KMS-11 (cell line): ENCODE results near the gene AK9.
A peak's percentile ranks its signal among the peaks of the same experiment; 100 is the strongest.
"Not testable (repeated sequence)": the region's sequence is repeated elsewhere in the genome, so short reads cannot be mapped to it uniquely, and the experiment has no call there.

Experiments used
- H2AFZ ChIP-seq: fragments of 200-600 bp; sonication (generic); 2 replicates; pipeline ENCODE4 v1.6.1; 2016; ENCODE audit warnings: antibody characterized with exemption, mixed run types, low read depth
- H3K27ac ChIP-seq: fragments of 200-600 bp; sonication (generic); 2 replicates; pipeline ENCODE4 v1.6.1; 2016; ENCODE audit warnings: mild to moderate bottlenecking, mixed run types
- H3K27me3 ChIP-seq: fragments of 200-600 bp; sonication (generic); 2 replicates; pipeline ENCODE4 v1.6.1; 2017; ENCODE audit warnings: mild to moderate bottlenecking, low read depth, mixed run types, moderate library complexity; ENCODE audit not compliant: insufficient read depth
- H3K36me3 ChIP-seq: fragments of 200-600 bp; sonication (generic); 2 replicates; pipeline ENCODE4 v1.6.1; 2017; ENCODE audit warnings: mild to moderate bottlenecking, mixed run types; ENCODE audit not compliant: insufficient read depth
- H3K4me1 ChIP-seq: fragments of 200-600 bp; sonication (generic); 2 replicates; pipeline ENCODE4 v1.6.1; 2016; ENCODE audit warnings: mild to moderate bottlenecking, low read depth, mixed run types; ENCODE audit not compliant: poor library complexity, severe bottlenecking
- H3K4me2 ChIP-seq: fragments of 200-600 bp; sonication (generic); 2 replicates; pipeline ENCODE4 v1.7.0; 2016; ENCODE audit warnings: mild to moderate bottlenecking, mixed run types
- H3K4me3 ChIP-seq: fragments of 200-600 bp; sonication (generic); IDR thresholded peaks from 2 replicates; pipeline ENCODE4 v1.6.1; 2017; ENCODE audit warnings: low read depth, low read length, mixed read lengths; ENCODE audit not compliant: insufficient read depth
- H3K79me2 ChIP-seq: fragments of 200-600 bp; sonication (generic); 2 replicates; pipeline ENCODE4 v1.6.1; 2016; ENCODE audit warnings: low read depth, mixed run types; ENCODE audit not compliant: insufficient read depth
- H3K9ac ChIP-seq: fragments of 200-600 bp; sonication (generic); 2 replicates; pipeline ENCODE4 v1.6.1; 2016; ENCODE audit warnings: mild to moderate bottlenecking, mixed run types
- H4K20me1 ChIP-seq: fragments of 200-600 bp; sonication (generic); 2 replicates; pipeline ENCODE4 v1.6.1; 2016; ENCODE audit warnings: mild to moderate bottlenecking, mixed run types; ENCODE audit not compliant: insufficient read depth
- CTCF ChIP-seq: fragments of 200-600 bp; sonication (generic); conservative IDR thresholded peaks from 2 replicates; pipeline ENCODE4 v1.6.1; 2017; ENCODE audit warnings: low read depth, mild to moderate bottlenecking, antibody characterized with exemption, low read length, moderate library complexity, mixed read lengths

Gene AK9

GRCh38 chr6:109523478-109523877, 167.5 kb downstream of the AK9 start:
- no peak overlapping the region for H3K9ac ChIP-seq
- H3K4me3 ChIP-seq: no peak overlapping the region
- H2AFZ ChIP-seq: no peak overlapping the region
- no peak overlapping the region for H3K4me2 ChIP-seq
- H3K4me1 ChIP-seq: no peaks in the 10 kb centered on the region
- H3K79me2 ChIP-seq: no peaks in the 10 kb centered on the region
- H3K27ac ChIP-seq: no peak overlapping the region
- no peak for TF ChIP-seq CTCF
- no peaks in the 10 kb centered on the region for H4K20me1 ChIP-seq
- H3K27me3 ChIP-seq: no peaks in the 10 kb centered on the region
- H3K36me3 ChIP-seq: no peaks in the 10 kb centered on the region

GRCh38 chr6:109521080-109521479, 169.9 kb downstream of the AK9 start:
- H3K27me3 ChIP-seq: no peaks in the 10 kb centered on the region
- no peak overlapping the region for H2AFZ ChIP-seq
- no peaks in the 10 kb centered on the region for H3K79me2 ChIP-seq
- H4K20me1 ChIP-seq: no peaks in the 10 kb centered on the region
- H3K27ac ChIP-seq: no peak overlapping the region
- TF ChIP-seq CTCF: no peak
- no peak overlapping the region for H3K4me2 ChIP-seq
- H3K4me1 ChIP-seq: peaks cover 1% of the 10 kb centered on the region
- H3K36me3 ChIP-seq: no peaks in the 10 kb centered on the region
- H3K9ac ChIP-seq: no peak overlapping the region
- no peak overlapping the region for H3K4me3 ChIP-seq

DNA sequence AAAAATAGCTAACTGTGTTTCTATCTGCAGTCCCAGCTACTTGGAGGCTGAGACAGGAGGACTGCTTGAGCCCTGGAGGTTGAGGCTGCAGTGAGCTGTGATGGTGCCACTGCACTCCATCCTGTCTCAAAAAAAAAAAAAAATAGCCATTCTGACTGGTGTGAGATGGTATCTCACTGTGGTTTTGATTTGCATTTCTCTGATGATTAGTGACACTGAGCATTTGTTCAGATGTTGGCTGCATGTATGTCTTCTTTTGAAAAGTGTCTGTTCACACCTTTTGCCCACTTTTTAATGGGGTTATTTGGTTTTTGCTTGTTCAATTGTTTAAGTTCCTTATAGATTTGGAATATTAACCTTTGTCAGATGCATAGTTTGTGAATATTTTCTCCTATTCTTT, 171.4 kb downstream of the AK9 start:
- H3K36me3 ChIP-seq: not testable (repeated sequence)

DNA sequence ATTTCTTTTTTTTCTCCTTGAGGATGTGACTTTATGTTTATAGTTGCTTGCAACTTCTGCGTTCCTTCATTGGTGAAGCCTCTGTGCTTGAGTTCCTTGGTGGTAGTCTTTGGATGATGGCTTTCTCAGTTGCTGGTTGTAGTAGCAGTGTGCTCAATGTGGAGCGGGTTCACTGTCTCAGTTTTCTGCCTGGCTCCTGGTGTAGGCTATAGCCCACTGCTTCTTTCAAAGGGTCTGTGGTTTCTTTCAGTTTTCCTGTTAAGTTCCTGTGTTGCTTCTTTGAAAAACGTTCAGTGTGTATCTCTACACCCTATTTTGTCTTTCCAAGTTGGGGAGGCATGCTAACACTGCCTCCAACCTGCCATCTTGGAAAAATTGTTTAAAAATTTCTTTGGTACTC, 174.1 kb downstream of the AK9 start:
- H4K20me1 ChIP-seq: no peaks in the 10 kb centered on the region
- H3K4me3 ChIP-seq: no peak overlapping the region
- H3K4me1 ChIP-seq: peaks cover 6% of the 10 kb centered on the region
- H3K27me3 ChIP-seq: no peaks in the 10 kb centered on the region
- H3K4me2 ChIP-seq: no peak overlapping the region
- no peak overlapping the region for H2AFZ ChIP-seq
- H3K9ac ChIP-seq: no peak overlapping the region
- no peak overlapping the region for H3K27ac ChIP-seq
- H3K36me3 ChIP-seq: no peaks in the 10 kb centered on the region
- TF ChIP-seq CTCF: no peak
- no peaks in the 10 kb centered on the region for H3K79me2 ChIP-seq

More for the DNA sequence above, 171.4 kb downstream of the AK9 start:
- H3K4me3 ChIP-seq, H4K20me1 ChIP-seq, H3K4me2 ChIP-seq, H3K79me2 ChIP-seq, H3K27me3 ChIP-seq, H3K27ac ChIP-seq, H3K9ac ChIP-seq, H3K4me1 ChIP-seq, H2AFZ ChIP-seq: not testable (repeated sequence)

DNA sequence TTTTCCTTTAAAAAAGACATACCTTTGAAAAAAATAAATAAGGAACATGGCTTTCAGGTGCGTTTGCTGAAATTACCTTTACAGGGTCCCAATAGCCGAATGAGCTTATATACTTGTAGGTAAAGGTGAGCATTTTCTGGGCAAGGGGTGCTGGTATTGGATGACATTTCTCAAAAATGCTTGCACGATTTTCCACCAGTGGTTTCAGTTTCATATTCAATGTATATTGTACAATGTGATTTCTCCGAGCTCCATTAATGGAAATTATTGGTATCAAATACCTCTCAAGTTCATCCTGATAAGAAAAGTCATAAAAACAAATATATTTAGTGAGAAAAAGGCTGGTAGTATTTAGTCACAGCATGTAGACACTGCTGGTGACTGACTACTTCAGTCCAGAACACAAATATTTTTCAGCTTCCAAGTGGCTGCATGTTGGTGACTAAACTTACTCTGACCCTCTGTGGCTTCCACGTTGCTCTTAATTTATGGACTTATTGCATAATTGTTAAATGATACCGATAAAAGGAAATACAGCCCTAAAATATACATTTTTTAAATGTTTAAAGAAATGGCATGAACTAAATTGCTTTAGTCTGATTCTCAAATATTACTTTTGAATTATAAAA, 175.1 kb downstream of the AK9 start:
- Histone ChIP-seq H3K4me1 (peaks cover 6% of the 10 kb centered on the region), H2AFZ (no peak overlapping the region), H3K27me3 (no peaks in the 10 kb centered on the region), H3K27ac (no peak overlapping the region), H3K4me3 (no peak overlapping the region), H3K36me3 (no peaks in the 10 kb centered on the region), H3K9ac (no peak overlapping the region), H3K79me2 (no peaks in the 10 kb centered on the region), H4K20me1 (no peaks in the 10 kb centered on the region), H3K4me2 (peak overlapping the region; percentile 36; the same call in 1 of the 2 replicates)
- no peak for TF ChIP-seq CTCF
